NCI-H446 (cell line): ENCODE data around the gene TTLL11.
A peak's percentile ranks its signal among the peaks of the same experiment; 100 is the strongest.
"Not testable (repeated sequence)": the region's sequence is repeated elsewhere in the genome, so short reads cannot be mapped to it uniquely, and the experiment has no call there.

ENCODE experiments used
- DNase-seq, 2 experiments: peaks; one replicate each; lab custom pipeline; 2025; lab: John Stamatoyannopoulos, UW

TTLL11 gene

DNA sequence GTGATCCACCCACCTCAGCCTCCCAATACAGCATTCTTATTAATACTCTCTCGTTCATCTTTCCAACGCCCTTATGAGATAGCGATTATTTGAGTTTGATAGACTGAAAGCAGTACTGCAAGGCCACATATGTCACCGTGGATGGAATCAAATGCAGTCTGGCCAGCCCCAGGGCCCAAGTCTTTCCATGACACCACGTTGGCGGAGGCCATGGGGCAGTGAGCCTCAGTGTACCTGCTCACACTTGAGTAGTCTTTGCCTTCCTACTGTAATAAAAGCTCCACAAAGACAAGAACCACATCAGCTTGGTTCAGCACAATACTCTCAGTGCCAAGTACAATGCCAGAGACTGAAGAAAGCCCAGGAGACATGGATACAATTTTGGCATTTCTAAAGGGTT lies 88.5 kb downstream of the TTLL11 start:
- no peak for DNase-seq

DNA sequence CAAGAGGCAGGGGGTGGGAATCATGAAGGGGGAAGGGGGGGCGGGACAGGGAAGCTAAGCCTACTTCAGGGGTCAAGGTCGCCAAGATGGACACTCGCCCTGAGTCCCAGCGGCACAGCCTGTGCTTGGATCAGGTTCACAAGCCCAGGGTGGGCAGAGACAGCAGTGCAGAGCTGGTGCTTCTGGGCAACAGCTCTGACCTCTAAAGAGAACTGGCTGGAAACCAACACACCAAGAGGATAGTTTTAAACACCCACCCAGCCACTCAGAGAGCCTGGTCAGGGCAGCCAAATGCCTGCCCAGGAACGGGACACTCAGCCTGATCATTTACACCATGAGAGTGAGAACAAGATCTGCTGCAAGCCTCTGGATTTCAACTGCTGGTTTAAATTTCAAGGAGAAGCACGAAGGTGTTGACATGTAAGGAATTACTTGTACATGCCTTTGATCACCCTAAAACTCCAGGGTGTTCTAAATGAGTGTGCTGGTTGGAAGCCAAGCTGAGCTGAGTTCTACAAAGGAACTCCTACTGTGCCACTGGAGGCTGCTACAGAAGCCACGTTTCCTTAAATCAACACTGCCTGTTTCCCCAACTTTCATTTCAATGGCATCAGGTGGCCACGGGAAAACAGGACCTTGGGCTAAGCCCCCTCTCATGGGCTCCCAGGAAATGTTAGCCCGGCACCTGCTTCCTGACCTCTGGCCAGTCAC lies 91.5 kb downstream of the TTLL11 start:
- DNase-seq = no peak

DNA sequence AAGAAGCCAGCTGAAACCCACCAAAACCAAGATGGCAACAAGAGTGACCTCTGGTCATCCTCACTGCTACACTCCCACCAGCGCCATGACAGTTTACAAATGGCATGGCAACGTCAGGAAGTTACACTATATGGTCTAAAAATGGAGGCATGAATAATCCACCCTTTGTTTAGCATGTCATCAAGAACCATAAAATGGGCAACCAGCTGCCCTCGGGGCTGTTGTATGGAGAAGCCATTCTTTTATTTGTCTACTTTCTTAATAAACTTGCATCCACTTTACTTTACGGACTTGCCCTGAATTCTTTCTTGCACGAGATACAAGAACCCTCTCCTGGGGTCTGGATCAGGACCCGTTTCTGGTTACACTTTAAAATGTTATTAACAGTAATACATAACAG lies 92.6 kb downstream of the TTLL11 start:
- not testable (repeated sequence) for DNase-seq

DNA sequence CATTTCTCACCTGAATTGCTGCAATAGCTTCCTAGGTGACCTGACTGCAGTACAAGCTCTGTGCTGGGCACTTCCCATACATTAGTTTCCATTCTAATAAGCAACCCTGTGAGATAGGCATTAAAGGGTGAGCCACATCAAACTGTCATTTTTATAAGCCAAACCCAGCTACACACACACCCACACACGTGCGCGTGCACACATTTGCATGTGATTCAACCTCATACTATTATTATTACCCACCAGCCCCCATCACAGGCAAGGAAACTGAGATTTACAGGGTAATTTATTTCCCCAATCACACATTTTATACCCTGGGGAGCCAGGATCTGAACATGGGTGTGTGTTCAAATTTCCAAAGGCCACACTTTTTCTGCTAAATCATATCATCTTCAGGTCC lies 93.6 kb downstream of the TTLL11 start:
- no peak for DNase-seq

DNA sequence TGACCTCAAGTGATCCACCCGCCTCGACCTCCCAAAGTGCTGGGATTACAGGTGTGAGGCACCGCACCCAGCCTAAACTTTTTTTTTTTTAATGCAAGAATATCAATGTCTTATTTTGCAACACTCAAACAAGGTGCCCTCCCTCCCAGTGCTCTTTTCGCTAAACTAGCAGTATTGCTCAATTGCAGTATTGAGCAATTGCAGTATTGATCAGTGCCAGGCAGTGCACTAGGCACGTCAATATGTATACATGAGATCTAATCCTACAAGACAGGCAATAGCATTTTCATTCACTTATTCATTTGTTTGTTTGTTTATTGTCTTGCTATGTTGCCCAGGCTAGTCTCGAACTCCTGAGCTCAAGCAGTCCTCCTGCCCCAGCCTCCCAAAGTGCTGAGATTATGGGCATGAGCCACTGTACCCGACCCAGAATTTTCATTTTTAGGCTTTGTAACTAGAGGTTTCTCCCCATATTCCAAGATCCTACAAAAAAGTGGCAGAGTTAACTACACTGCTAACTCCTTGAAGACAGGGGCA lies 94.5 kb downstream of the TTLL11 start:
- DNase-seq = no peak

DNA sequence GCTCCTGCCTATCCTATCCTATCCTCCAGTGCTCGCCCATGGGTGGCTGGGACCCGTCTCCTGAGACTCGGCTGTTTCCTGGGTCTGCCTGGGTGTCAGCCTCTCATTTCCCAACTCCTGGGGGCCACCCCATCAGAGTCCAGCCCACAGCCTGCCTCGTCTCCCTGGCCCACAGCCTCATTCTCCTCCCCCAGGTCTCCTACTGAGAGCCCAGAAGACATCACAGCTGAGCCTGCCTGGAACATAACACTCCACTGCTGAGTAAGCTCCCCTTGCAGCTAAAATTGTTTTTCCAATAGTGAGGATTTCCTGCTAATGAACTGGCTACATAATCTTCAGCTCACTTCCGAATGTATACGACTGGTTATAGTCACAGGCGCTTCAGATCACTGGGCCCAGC lies 95.3 kb downstream of the TTLL11 start:
- no peak for DNase-seq

DNA sequence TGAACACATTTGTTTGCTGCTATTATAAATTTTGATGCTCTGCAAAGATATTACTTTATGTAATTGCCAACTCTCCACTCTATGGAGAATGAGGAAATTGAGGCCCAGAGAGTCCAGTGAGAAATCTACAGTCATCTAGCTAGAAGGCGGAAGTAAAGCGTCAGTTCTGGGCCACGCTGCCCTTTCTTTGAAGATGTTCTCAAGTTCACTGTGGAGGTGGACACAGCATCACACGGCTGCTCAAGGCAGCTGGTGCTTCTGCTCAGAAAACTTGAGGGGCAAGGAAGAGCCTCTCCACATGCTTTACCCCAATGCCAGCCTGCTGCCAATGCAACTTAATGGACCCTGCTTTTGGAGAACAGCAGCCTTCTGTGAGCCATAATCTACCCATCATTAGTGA lies 96.3 kb downstream of the TTLL11 start:
- no peak for DNase-seq

DNA sequence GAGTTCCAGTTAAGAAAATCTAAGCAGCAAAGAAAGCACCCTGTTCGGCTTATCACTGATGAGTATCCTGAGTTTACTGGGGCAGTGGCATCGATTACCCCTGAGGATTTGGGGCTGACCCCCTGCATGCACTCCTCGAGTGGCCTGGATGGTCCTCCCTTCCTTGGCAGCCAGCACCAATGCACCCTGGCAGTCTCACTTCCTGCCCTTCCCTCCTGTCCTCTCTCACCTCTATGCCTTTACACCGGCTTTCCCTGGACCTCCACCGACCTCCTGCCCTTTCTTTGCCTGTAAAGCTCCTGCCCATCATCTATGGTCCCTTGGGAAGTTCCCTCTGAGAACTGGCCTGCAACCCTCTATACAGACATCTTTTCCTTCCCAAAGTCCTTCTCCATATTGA lies 97.1 kb downstream of the TTLL11 start:
- DNase-seq = no peak

DNA sequence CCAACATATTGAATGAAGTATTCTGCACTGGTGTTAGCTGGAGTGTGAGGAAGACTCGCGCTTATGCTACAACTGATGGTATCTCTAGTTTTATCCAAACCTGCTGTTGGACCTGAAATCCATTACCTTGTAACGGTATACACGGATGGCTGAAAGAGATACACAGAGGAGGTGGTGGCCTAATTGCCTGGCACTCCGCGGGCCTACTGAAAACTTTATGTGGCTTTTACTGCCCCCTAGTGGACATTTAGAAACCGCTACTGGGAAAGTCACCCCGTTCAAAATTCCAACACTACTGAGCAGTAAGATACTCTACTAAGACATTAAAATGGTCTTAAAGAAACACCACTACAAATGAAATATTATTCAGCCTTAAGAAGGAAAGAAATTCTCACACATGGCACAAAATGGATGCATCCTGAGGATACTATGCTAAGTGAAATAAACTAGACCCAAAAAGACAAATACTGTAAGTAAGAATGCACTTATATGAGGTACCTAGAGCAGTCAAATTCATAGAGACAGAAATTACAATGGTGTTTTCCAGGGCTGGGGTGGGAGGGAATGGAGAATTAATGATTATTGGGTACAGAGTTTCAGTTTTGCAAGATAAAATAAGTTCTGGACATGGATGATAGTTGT lies 100.4 kb downstream of the TTLL11 start:
- DNase-seq = peak; percentile 30 to 75

DNA sequence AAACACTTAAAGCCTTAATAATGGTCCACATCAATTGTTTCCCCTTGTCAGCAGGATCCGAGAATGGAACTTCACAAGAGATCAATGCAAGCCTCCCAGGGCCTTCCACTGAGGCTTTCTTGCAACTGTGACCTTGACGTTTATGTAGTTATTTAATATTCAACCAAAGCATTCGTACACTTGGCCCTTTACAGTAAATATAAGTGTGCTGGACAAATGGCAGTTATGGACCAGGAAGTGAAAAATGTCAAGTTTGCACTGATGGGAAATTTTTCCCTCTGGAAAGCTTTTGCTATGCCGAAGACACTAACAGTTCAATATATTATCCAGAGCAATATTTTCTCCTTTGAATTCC lies 101.8 kb downstream of the TTLL11 start:
- DNase-seq = no peak

DNA sequence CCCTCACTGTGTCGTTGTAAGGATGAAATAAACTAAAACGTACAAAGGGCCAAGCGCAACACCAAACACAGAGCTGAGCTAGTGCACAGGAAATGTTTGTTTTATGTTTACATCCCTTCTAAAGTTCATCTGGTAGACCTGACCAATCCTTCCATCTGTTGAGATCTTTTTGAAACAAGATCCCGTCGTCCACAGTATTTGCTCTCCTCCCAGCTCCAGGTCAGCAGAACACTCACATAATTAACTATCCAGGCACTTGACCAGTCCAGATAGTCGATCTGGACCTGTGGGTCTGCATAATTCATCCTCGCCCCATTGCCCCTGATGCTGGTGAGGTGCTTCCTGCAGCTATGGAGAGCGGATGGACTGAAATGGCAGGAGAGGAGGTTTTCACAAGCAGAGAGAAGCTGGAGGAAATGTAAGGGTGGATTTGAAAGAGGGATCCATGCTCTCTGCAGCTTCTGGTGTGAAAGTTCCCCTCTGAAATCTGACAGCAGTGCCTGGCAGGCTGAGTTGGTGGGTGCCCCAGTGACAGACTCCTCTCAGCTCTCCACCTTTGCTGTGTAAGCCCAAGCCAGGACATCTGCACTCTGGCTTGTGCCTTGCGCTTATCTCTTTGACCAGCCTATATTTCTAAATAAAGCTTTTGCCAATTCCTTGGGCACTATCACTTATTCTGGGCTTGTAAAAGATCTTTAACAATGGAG lies 102.4 kb downstream of the TTLL11 start:
- no peak for DNase-seq

DNA sequence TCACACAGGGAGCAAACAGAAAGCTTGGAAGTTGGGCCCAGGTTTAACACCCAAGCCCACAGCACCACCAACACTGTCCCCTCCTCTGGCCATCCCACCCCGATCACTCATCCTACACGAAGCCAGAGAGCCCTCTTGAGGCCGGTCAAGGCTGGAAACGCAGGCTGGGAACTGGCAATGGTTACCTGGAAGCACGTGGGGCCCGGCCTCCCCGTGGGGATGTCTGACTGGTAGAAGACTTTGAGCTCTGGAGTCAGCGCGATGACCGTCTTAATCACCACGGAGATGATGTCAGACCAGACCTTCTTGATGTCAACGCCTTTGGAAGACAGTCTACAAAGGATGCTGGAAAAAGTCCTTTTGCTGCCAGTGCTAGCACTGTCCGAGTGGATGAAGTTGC lies 104.1 kb downstream of the TTLL11 start:
- DNase-seq = no peak

DNA sequence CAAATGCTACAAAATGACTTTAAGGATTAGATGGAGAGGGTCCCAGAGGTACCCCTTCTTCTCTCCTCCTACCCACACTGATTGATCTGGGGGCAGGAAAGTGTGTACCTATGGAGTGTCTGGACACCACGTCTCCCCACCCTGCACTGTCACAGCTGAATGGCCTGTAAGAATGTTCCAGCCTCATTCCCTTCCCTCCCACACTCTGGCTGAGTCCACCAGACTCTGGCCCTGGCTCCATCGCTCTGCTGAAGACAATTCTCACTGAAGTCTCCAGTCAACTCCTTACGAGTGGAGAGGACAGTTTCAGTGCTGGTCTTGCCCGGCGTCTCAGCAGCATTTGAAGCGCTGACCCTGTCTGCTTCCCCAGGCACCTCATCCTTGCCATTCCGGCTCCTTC lies 105.8 kb downstream of the TTLL11 start:
- no peak for DNase-seq

DNA sequence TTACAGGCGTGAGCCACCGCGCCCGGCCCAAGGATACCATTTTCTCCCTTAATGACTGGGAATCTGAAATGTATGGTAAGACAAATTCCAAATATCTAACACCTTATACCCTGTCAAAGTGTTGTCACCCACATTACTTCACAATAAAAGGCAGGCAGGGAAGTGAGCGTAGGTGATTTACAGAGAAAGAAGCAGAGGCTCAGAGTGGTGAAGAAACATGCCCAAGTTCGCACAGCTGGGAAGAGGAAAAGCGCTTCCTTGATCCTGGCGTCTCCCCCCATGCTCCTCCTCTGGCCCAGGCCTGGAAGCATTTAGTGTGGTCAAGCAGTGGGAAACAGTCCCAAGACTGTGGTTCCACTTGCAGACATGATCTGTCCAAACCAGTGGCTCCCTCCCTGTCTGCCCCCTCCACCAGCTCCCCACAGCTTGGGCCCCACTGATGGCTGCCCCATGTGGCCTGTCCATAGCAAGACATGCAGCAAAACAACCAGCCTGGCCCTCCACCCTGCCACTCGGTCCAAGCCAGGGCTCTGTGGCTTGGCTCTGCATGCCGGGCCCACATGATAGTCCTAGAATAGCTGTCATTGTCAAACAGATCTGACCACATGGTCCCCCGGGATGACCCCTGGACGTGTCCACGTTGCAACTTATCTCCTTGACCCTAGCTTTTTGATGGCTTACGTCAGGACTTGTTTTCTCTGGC lies 107.2 kb downstream of the TTLL11 start:
- DNase-seq = no peak

DNA sequence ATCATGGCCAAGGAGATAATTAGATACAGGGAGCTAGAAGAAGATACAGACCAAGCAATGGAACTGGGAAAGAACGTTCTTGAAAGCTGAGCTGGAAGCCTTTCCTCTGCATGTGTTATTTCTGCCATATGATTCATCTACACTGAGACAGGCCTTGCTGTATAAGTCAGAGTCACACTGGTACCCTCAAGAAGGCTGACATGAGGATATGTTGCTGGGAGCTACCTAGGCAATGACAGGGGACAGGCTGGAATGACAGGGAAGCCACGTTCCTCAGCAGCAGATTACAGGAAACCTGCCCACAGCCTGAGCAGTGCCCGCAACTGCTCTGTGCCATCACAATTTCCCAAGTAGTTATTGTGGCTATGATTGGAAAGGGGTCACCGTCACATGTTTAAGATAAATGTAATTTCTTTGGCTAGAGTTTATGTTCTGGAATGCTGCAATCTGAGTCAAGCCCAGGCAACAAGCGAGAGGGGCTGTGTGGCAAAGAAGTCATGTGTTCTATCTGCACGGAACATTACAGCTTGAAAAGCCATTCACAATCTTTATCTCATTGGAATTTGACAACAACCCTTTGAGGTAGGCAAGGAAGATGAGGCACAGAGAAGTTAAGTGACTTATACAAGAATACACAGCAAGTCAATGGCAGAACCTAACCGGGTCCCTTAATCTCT lies 108.2 kb downstream of the TTLL11 start:
- DNase-seq = no peak

DNA sequence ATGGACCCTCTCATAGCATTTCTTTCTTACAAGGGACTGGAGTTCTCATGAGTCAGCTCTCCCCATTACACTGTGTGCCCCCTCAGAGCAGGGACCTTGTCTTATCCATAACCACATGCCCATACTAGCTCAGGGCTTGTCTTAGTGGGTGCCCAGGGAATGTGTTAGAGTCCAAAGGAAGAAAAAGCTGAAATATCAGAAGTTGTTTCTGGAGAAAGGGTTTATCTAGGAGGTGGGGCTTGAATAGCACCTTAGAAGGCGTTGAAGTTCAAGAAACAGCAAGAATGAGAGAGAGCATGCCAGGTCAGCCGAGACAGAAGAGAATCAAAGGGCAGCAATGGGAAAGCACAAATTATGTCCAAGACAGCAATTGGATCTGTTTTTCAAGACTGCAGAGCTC lies 109.4 kb downstream of the TTLL11 start:
- DNase-seq = no peak

DNA sequence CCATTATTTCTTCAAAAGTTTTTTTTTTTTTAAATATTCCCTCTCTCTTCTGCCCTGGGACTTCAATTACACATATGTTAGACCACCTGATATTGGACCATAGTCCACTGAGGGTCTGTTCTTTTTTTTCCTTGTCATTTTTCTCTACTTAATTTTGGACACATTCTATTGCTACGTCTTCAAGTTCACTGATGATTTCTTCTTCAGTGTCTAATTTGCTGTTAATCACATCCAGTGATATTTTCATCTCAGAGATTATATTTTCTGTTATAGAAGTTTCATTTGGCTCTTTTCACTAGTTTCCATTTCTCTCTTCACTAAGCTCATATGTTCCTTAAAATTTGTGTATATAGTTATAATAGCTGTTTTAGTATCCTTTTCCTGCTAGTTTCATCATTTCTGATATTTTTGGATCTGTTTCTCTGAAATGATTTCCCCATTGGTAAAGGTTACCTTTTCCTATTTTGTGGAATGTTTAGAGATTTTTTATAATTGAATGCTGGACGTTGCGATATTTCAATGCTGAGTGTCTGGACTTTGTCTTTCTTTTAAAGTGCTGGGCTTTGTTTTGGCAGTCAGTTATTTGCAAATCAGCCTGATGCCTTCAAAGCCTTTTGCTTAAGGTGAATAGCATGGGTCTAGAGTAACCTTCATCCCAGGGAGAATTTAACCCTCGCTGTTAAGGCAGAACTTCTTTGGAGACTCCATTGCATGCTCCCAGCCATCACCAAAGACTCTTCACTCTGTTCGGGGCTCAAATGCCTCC lies 111.8 kb downstream of the TTLL11 start:
- DNase-seq = no peak

DNA sequence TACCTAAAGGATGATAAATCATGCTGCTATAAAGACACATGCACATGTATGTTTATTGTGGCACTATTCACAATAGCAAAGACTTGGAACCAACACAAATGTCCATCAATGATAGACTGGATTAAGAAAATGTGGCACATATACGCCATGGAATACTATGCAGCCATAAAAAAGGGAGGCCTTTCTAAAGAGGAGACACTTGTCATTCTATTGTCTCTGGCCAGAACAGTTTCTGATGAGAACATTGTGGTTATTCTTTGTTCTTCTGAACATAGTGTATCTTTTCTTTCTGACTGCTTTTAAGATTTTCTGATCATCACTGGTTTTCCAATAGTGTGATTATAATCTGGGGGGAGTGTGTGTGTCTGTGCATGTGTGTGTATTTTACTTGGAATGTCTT lies 112.4 kb downstream of the TTLL11 start:
- not testable (repeated sequence) for DNase-seq

DNA sequence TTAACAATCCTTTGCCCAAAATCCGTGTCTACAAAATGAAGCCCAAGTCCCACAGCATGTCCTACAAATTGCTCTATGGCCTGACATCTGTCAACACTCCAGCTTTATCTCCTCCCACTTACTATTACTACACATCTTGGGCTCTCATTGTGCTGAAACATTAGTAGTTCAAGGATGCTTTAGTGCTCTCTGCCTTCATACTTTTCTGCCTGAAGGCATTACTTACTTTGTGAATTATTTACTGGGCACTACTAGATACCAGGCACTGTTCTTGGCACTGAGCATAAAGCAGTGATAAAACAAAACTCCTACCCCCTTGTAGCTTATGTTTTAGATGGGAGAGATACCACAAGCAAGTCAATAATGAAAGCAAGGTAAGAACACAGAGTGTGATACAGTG lies 113.4 kb downstream of the TTLL11 start:
- no peak for DNase-seq

DNA sequence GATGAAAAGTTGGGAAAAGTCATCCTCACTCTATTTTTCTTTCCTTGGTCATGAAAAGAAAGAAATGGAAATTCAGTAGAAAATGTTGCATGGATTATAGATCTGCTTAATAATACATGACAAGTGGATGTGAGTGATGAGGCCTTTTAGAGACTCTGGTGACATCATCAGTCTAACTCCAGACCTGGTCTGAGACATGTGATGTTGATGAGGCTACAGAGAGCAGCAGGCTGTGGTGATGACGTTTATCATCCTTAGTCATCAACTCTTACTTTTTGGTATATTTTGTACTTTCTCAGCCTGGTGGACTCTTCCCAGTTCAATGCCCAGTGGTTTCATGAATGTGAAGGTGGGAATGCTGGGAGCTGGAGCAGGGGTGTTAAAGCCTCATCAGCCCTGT lies 116.4 kb downstream of the TTLL11 start:
- no peak for DNase-seq

DNA sequence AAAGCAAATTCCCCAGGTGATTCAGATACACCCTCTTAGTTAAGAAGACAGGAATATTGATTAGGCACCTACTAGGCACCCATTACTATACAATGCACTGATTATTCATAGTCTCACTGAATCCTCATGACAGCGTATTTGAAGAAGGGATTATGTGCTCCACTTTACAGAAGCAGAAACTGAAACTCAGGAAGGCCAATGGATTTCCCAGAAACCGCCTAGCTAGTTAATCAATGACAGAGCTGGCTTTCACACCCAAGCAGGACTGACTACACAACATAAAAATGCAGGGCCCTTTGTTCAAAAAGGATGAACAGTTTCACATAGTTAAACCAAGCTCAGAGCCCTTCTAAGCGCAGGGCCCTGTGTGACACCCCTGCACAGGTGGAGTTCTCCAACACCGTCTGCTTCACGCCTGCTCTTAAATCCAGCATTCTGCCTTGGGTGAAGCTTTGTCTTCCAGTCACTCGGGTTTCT lies 117.3 kb downstream of the TTLL11 start:
- no peak for DNase-seq
